Endodermal cell (in vitro differentiated cells): ENCODE measurements around the gene LASP1. TPM values are rescaled to one million over a fixed set of nuclear protein-coding genes. Genes with fewer than 3 reads are reported as not detected.

ENCODE experiments used
- DNase-seq: peaks from one replicate; pipeline ENCODE4 v3.0.0-alpha.2; 2017
- H3K27ac ChIP-seq: 2 replicates; pipeline ENCODE4 v1.5.1; 2013; ENCODE audit warnings: mild to moderate bottlenecking, low read depth, low read length, moderate library complexity
- H3K27me3 ChIP-seq: 2 replicates; pipeline ENCODE4 v1.6.1; 2013; ENCODE audit warnings: mild to moderate bottlenecking, low read length, moderate library complexity; ENCODE audit not compliant: insufficient read depth, control insufficient read depth, poor library complexity, severe bottlenecking
- H3K36me3 ChIP-seq: 2 replicates; pipeline ENCODE4 v1.7.0; 2013; ENCODE audit warnings: mild to moderate bottlenecking, low read length, moderate library complexity; ENCODE audit not compliant: control insufficient read depth, insufficient read depth
- H3K4me1 ChIP-seq: one replicate; pipeline ENCODE4 v1.7.0; 2013; ENCODE audit warnings: low read length; ENCODE audit not compliant: control insufficient read depth, insufficient read depth
- H3K4me3 ChIP-seq: 2 replicates; pipeline ENCODE4 v1.5.1; 2013; ENCODE audit warnings: mild to moderate bottlenecking, low read length, moderate library complexity
- H3K9ac ChIP-seq: 2 replicates; pipeline ENCODE4 v1.6.1; 2013; ENCODE audit warnings: mild to moderate bottlenecking, low read length, moderate library complexity; ENCODE audit not compliant: poor library complexity, severe bottlenecking; ENCODE audit errors: extremely low read depth
- H3K9me3 ChIP-seq: 2 replicates; pipeline ENCODE4 v1.6.1; 2013; ENCODE audit warnings: mild to moderate bottlenecking, low read length, moderate library complexity; ENCODE audit not compliant: control insufficient read depth
- H3K27ac Mint-ChIP-seq: 2 replicates; pipeline ENCODE4 v1.8.0; 2020; ENCODE audit warnings: mixed read lengths
- H3K27me3 Mint-ChIP-seq: 2 replicates; pipeline ENCODE4 v1.8.0; 2021; ENCODE audit warnings: mild to moderate bottlenecking, mixed read lengths; ENCODE audit not compliant: insufficient read depth
- H3K36me3 Mint-ChIP-seq: 2 replicates; pipeline ENCODE4 v1.8.0; 2020; ENCODE audit warnings: low read depth, mixed read lengths
- H3K4me1 Mint-ChIP-seq: 2 replicates; pipeline ENCODE4 v1.8.0; 2020; ENCODE audit warnings: mixed read lengths
- H3K4me3 Mint-ChIP-seq: 2 replicates; pipeline ENCODE4 v1.8.0; 2020; ENCODE audit warnings: mild to moderate bottlenecking, moderate library complexity, mixed read lengths
- H3K9me3 Mint-ChIP-seq: 2 replicates; pipeline ENCODE4 v1.8.0; 2020; ENCODE audit warnings: mild to moderate bottlenecking, mixed read lengths
- CTCF ChIP-seq: fragments of 200-600 bp; sonication (generic); conservative IDR thresholded peaks from 2 replicates; pipeline ENCODE4 v1.5.0; 2021; ENCODE audit warnings: antibody characterized with exemption, mild to moderate bottlenecking
- WGBS, 2 experiments: methylation state at CpG; one replicate each; pipeline versions ENCODE4 v1.1.5 to v1.1.7; 2013; ENCODE audit warnings: missing lambda C conversion rate in 2 of 2, mixed read lengths in 1 of 2; ENCODE audit not compliant: insufficient coverage in 1 of 2, insufficient read length in 1 of 2; 5-methylcytosine and 5-hydroxymethylcytosine counted together
- total RNA-seq, 2 donors: library from RNA; stranded (reverse); fragmentation: NEBNext Ultra II Directional in 1 of 2; extraction: Animal tissue kit (Norgen Biotek cat#: 25700) in 1 of 2; gene quantifications; 2 replicates in 1 of 2; 3 replicates in 1 of 2; pipeline ENCODE4 v1.2.1, GENCODE V29; 2021

The LASP1 gene
- total RNA-seq, 2 donors from 2014 or later: 168 to 177 TPM

GRCh38 chr17:38872671-38873385, 3.0 kb downstream of the LASP1 start:
- WGBS, 2 experiments: 89 to 94% methylated on average over 6 to 9 of the region's 9 CpGs
- H3K9ac ChIP-seq: no peak overlapping the region
- no peaks in the 10 kb centered on the region for H3K27me3 ChIP-seq
- no peak for TF ChIP-seq CTCF
- Mint-ChIP-seq H3K4me1 (peaks cover 30% of the 10 kb centered on the region), H3K4me3 (peak overlapping the region; percentile 100), H3K27ac (peak overlapping the region; percentile 58), H3K36me3 (peaks cover 6% of the 10 kb centered on the region), H3K9me3 (no peaks in the 10 kb centered on the region), H3K27me3 (no peaks in the 10 kb centered on the region)
- no peaks in the 10 kb centered on the region for H3K9me3 ChIP-seq
- no peak overlapping the region for H3K27ac ChIP-seq
- peaks cover 11% of the 10 kb centered on the region for H3K4me1 ChIP-seq
- peak overlapping the region; percentile 93 for H3K4me3 ChIP-seq
- peaks cover 48% of the 10 kb centered on the region for H3K36me3 ChIP-seq
- DNase-seq: peak; percentile 57

DNA sequence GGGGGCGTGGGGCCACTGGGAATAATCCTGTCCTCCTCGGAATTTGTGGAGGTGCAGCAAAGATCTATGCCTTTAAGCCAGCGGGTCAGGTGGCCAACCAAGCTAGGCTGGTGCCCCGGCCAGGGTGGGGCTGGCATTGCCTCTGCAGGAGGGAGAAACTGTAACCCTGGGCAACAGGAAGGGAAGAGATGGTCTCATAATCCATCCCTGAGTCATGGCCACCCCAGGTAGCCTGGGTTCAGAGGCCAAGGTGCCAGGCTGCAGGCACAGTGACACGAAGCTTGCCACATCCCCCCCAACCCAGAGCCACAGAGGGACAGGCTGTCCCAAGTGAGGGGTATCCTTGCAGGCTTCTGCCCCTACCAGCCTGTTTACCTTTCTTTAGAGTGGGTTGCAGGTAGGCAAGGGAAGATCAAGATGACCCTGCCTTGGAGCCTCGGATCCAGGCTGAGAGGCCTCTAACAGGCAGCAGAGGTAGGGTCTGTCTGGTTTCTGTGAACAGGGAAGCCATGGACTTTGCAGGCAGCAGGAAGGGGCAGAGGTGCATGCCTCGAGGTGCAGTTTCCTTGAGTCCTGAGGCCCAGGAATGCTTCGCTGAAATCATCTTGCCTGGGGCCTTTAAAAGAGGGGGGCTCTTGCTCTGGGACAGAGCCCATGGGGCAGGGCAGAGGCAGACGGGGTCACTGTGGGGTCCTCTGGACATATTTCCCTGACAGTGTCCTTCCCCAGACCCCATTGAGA, 4.0 kb downstream of the LASP1 start:
- no peaks in the 10 kb centered on the region for H3K27me3 Mint-ChIP-seq
- peaks cover 38% of the 10 kb centered on the region for H3K4me1 Mint-ChIP-seq
- H3K9me3 ChIP-seq: no peaks in the 10 kb centered on the region
- TF ChIP-seq CTCF: no peak
- peaks cover 16% of the 10 kb centered on the region for H3K36me3 Mint-ChIP-seq
- no peak overlapping the region for H3K4me3 ChIP-seq
- H3K36me3 ChIP-seq: peaks cover 58% of the 10 kb centered on the region
- H3K9ac ChIP-seq: no peak overlapping the region
- no peak overlapping the region for H3K27ac ChIP-seq
- no peaks in the 10 kb centered on the region for H3K9me3 Mint-ChIP-seq
- no peak overlapping the region for H3K4me3 Mint-ChIP-seq
- WGBS, 2 experiments: 83 to 89% methylated on average over 6 to 9 of the region's 9 CpGs
- H3K4me1 ChIP-seq: peaks cover 11% of the 10 kb centered on the region
- H3K27me3 ChIP-seq: no peaks in the 10 kb centered on the region
- peak; percentile 52 for DNase-seq
- peak overlapping the region; percentile 85 for H3K27ac Mint-ChIP-seq

DNA sequence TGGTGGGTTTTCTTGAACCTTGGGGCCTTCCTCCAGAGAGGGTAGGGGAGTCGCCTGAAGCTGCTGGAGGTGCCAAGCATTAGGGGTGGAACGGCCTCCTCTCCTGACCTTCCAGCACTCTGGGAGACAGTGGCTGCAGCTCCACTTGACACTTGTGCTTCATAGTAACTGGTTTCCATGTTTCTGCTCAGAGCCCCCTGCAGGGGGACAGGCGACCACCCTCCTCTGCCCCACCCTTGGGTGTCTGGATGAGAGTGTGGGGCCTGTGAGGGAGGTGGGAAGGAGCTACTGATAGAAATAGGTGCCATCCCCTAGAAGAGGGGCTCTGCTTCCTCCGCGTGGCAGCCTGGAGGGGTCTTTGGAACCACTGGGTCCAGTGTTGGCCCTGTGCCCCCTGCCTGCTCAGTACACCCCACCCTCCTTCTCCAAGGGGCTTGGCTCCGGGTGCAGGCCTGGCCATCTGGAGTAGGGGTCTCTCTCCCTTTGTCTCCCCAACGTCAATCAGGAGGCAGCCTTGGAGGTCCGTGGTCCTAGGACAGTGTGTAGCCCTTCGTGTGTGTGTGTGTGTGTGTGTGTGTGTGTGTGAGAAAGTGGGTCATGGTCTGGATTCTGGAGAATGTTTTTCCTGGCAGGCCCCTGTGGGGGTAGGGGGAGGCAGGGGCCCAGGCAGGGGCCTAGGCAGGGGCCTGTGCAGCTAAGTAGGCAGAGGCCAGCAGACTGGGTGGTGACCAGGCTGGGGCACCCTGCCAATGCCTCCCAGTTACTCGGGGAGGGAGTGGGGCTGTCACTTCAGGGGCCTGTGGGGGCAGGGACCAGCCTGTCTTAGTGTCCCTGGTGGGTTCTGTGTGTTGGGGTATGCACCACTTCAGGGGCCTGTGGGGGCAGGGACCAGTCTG, 4.9 kb downstream of the LASP1 start:
- no peaks in the 10 kb centered on the region for H3K27me3 Mint-ChIP-seq
- no peak for TF ChIP-seq CTCF
- Histone ChIP-seq H3K4me3 (no peak overlapping the region), H3K4me1 (peaks cover 15% of the 10 kb centered on the region), H3K36me3 (peaks cover 60% of the 10 kb centered on the region), H3K9ac (no peak overlapping the region), H3K27ac (no peak overlapping the region), H3K27me3 (no peaks in the 10 kb centered on the region), H3K9me3 (no peaks in the 10 kb centered on the region)
- no peak overlapping the region for H3K4me3 Mint-ChIP-seq
- 92 to 100% methylated on average over 1 to 10 of the region's 10 CpGs for WGBS, 2 experiments
- H3K27ac Mint-ChIP-seq: peak overlapping the region; percentile 72
- peaks cover 43% of the 10 kb centered on the region for H3K4me1 Mint-ChIP-seq
- DNase-seq: peak; percentile 53
- no peaks in the 10 kb centered on the region for H3K9me3 Mint-ChIP-seq
- peaks cover 20% of the 10 kb centered on the region for H3K36me3 Mint-ChIP-seq
